ENCODE data around the gene FTH1. TPM values are rescaled to one million over a fixed set of nuclear protein-coding genes. Genes with fewer than 3 reads are reported as not detected.
A peak's percentile ranks its signal among the peaks of the same experiment; 100 is the strongest.

The FTH1 gene
- total and polyA plus RNA-seq, 2 of the 13 experiments (the other 11 are each of a cell fraction or from before 2014, with no cell fraction given): 607 to 760 TPM

DNA sequence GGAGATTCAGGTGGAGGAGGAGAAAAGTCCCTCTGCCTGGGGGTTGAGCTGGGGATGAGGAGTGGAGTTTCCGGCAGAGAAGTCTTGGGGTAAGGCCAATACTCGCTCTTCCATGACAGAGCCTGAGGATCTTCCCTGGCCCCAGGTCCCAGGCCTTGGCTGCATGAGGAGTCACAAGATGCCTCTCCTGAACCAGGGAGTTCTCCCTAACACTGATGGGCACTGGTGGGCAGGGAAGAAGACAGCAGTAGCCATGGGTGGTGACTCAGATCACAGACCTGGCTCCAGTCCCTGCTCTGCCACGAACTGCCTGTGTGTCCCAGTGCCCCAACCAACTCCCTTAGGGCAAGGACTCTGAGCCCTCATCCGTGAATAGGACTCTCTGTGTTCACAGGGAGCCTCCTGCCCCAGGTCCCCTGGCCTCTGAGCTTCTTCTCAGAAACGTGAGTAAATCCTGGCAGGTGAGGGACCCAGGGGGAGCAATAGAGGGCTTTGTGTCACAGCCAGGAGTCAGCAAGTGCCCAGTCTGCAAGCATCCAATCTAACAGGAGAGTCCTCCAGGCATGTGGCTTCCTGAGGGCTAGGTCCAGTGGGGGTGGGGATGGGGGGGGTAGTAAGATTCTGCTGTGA, 45.5 kb upstream of the FTH1 start (continued):
- TF ChIP-seq NR2F6 (IDR thresholded peaks at IDR 0.05) (no peak), NR2F6 (CRISPR knock-in tag; IDR thresholded peaks at IDR 0.05) (peak; percentile 27; the same call in 1 of the 2 replicates), SAP130 (CRISPR knock-in tag; IDR thresholded peaks at IDR 0.05; ENCODE audit: low read depth) (0 out of 2 replicates have a peak, but pooled peaks have one; percentile 12), ZNF660 (CRISPR knock-in tag; IDR thresholded peaks at IDR 0.05; ENCODE audit: borderline replicate concordance, low read depth) (no peak), CCDC6 (CRISPR knock-in tag; IDR thresholded peaks at IDR 0.05) (no peak), ZNF644 (CRISPR knock-in tag; IDR thresholded peaks at IDR 0.05; ENCODE audit: low read depth) (peak; percentile 58; the same call in 1 of the 2 replicates), ZNF335 (CRISPR knock-in tag; IDR thresholded peaks at IDR 0.05) (no peak), FOSL2 (CRISPR knock-in tag; IDR thresholded peaks at IDR 0.05) (peak; percentile 53; the same call in 1 of the 2 replicates), SALL1 (CRISPR knock-in tag; IDR thresholded peaks at IDR 0.05) (peak; percentile 35; the same call in 1 of the 2 replicates), SOX13 (IDR thresholded peaks at IDR 0.05) (peak; percentile 16; the same call in 1 of the 2 replicates), SOX13 (CRISPR knock-in tag; conservative IDR thresholded peaks at IDR 0.05 in 1 of 2, IDR thresholded peaks at IDR 0.05 in 1 of 2) (peak in 1 of 2 experiments; percentile 44; a peak in 1 of 4 replicates), SOX6 (IDR thresholded peaks at IDR 0.05) (no peak), SOX6 (CRISPR knock-in tag; IDR thresholded peaks at IDR 0.05) (peak; percentile 18; the same call in 1 of the 2 replicates)
- TF ChIP-seq, protein P1, sequence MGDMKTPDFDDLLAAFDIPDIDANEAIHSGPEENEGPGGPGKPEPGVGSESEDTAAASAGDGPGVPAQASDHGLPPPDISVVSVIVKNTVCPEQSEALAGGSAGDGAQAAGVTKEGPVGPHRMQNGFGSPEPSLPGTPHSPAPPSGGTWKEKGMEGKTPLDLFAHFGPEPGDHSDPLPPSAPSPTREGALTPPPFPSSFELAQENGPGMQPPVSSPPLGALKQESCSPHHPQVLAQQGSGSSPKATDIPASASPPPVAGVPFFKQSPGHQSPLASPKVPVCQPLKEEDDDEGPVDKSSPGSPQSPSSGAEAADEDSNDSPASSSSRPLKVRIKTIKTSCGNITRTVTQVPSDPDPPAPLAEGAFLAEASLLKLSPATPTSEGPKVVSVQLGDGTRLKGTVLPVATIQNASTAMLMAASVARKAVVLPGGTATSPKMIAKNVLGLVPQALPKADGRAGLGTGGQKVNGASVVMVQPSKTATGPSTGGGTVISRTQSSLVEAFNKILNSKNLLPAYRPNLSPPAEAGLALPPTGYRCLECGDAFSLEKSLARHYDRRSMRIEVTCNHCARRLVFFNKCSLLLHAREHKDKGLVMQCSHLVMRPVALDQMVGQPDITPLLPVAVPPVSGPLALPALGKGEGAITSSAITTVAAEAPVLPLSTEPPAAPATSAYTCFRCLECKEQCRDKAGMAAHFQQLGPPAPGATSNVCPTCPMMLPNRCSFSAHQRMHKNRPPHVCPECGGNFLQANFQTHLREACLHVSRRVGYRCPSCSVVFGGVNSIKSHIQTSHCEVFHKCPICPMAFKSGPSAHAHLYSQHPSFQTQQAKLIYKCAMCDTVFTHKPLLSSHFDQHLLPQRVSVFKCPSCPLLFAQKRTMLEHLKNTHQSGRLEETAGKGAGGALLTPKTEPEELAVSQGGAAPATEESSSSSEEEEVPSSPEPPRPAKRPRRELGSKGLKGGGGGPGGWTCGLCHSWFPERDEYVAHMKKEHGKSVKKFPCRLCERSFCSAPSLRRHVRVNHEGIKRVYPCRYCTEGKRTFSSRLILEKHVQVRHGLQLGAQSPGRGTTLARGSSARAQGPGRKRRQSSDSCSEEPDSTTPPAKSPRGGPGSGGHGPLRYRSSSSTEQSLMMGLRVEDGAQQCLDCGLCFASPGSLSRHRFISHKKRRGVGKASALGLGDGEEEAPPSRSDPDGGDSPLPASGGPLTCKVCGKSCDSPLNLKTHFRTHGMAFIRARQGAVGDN (CRISPR knock-in tag; IDR thresholded peaks at IDR 0.05): peak; percentile 63
- TF ChIP-seq, protein P2, sequence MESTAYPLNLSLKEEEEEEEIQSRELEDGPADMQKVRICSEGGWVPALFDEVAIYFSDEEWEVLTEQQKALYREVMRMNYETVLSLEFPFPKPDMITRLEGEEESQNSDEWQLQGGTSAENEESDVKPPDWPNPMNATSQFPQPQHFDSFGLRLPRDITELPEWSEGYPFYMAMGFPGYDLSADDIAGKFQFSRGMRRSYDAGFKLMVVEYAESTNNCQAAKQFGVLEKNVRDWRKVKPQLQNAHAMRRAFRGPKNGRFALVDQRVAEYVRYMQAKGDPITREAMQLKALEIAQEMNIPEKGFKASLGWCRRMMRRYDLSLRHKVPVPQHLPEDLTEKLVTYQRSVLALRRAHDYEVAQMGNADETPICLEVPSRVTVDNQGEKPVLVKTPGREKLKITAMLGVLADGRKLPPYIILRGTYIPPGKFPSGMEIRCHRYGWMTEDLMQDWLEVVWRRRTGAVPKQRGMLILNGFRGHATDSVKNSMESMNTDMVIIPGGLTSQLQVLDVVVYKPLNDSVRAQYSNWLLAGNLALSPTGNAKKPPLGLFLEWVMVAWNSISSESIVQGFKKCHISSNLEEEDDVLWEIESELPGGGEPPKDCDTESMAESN (CRISPR knock-in tag; conservative IDR thresholded peaks at IDR 0.05): no peak
- TF ChIP-seq, protein P3, sequence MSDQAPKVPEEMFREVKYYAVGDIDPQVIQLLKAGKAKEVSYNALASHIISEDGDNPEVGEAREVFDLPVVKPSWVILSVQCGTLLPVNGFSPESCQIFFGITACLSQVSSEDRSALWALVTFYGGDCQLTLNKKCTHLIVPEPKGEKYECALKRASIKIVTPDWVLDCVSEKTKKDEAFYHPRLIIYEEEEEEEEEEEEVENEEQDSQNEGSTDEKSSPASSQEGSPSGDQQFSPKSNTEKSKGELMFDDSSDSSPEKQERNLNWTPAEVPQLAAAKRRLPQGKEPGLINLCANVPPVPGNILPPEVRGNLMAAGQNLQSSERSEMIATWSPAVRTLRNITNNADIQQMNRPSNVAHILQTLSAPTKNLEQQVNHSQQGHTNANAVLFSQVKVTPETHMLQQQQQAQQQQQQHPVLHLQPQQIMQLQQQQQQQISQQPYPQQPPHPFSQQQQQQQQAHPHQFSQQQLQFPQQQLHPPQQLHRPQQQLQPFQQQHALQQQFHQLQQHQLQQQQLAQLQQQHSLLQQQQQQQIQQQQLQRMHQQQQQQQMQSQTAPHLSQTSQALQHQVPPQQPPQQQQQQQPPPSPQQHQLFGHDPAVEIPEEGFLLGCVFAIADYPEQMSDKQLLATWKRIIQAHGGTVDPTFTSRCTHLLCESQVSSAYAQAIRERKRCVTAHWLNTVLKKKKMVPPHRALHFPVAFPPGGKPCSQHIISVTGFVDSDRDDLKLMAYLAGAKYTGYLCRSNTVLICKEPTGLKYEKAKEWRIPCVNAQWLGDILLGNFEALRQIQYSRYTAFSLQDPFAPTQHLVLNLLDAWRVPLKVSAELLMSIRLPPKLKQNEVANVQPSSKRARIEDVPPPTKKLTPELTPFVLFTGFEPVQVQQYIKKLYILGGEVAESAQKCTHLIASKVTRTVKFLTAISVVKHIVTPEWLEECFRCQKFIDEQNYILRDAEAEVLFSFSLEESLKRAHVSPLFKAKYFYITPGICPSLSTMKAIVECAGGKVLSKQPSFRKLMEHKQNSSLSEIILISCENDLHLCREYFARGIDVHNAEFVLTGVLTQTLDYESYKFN (CRISPR knock-in tag; conservative IDR thresholded peaks at IDR 0.05): peak; percentile 30; the same call in 1 of the 2 replicates
- TF ChIP-seq, protein P4, sequence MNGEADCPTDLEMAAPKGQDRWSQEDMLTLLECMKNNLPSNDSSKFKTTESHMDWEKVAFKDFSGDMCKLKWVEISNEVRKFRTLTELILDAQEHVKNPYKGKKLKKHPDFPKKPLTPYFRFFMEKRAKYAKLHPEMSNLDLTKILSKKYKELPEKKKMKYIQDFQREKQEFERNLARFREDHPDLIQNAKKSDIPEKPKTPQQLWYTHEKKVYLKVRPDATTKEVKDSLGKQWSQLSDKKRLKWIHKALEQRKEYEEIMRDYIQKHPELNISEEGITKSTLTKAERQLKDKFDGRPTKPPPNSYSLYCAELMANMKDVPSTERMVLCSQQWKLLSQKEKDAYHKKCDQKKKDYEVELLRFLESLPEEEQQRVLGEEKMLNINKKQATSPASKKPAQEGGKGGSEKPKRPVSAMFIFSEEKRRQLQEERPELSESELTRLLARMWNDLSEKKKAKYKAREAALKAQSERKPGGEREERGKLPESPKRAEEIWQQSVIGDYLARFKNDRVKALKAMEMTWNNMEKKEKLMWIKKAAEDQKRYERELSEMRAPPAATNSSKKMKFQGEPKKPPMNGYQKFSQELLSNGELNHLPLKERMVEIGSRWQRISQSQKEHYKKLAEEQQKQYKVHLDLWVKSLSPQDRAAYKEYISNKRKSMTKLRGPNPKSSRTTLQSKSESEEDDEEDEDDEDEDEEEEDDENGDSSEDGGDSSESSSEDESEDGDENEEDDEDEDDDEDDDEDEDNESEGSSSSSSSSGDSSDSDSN (CRISPR knock-in tag; IDR thresholded peaks at IDR 0.05): 0 out of 2 replicates have a peak, but pooled peaks have one; percentile 32

All from HepG2 (cell line).